Karpas-422 (cell line): ENCODE results near the gene MGAT3. TPM values are rescaled to one million over a fixed set of nuclear protein-coding genes. Genes with fewer than 3 reads are reported as not detected.
A peak's percentile ranks its signal among the peaks of the same experiment; 100 is the strongest.

Experiments
- DNase-seq: peaks from one replicate; pipeline ENCODE4 v3.0.0-alpha.2; 2015
- H2AFZ ChIP-seq: fragments of 200-600 bp; sonication (generic); 2 replicates; pipeline ENCODE4 v1.6.1; 2014; ENCODE audit warnings: antibody characterized with exemption, low read length, mixed read lengths
- H3K27ac ChIP-seq: fragments of 200-600 bp; sonication (generic); 2 replicates; pipeline ENCODE4 v1.5.1; 2014; ENCODE audit warnings: mild to moderate bottlenecking, low read length, moderate library complexity
- H3K27me3 ChIP-seq: fragments of 200-600 bp; sonication (generic); 2 replicates; pipeline ENCODE4 v1.6.1; 2014; ENCODE audit warnings: low read length, mixed read lengths
- H3K36me3 ChIP-seq: fragments of 200-600 bp; sonication (generic); 2 replicates; pipeline ENCODE4 v1.6.1; 2014; ENCODE audit warnings: low read length, mixed read lengths; ENCODE audit not compliant: insufficient read depth
- H3K4me1 ChIP-seq: fragments of 200-600 bp; sonication (generic); 2 replicates; pipeline ENCODE4 v1.6.1; 2014; ENCODE audit warnings: mild to moderate bottlenecking, low read length, mixed read lengths
- H3K4me2 ChIP-seq: fragments of 200-600 bp; sonication (generic); 2 replicates; pipeline ENCODE4 v1.6.1; 2014; ENCODE audit warnings: low read length, low read depth, mild to moderate bottlenecking; ENCODE audit not compliant: poor library complexity, severe bottlenecking
- H3K4me3 ChIP-seq: fragments of 200-600 bp; sonication (generic); 2 replicates; pipeline ENCODE4 v1.5.1; 2014; ENCODE audit warnings: mild to moderate bottlenecking, antibody characterized with exemption, low read length, mixed read lengths
- H3K79me2 ChIP-seq: fragments of 200-600 bp; sonication (generic); 2 replicates; pipeline ENCODE4 v1.6.1; 2014; ENCODE audit warnings: mild to moderate bottlenecking, low read length, mixed read lengths
- H3K9ac ChIP-seq: fragments of 200-600 bp; sonication (generic); 2 replicates; pipeline ENCODE4 v1.6.0; 2014; ENCODE audit warnings: low read length
- H3K9me2 ChIP-seq: fragments of 200-600 bp; sonication (generic), shearing (Covaris generic); replicated peaks from 2 replicates; pipeline ENCODE4 v1.6.0; 2014; ENCODE audit warnings: mild to moderate bottlenecking, low read length, moderate library complexity; ENCODE audit not compliant: insufficient read depth
- H3K9me3 ChIP-seq: fragments of 300-700, 200-600 bp; sonication (generic); 2 replicates; pipeline ENCODE4 v1.6.1; 2014; ENCODE audit warnings: low read length, mixed read lengths
- H4K20me1 ChIP-seq: fragments of 200-600 bp; sonication (generic); 2 replicates; pipeline ENCODE4 v1.6.1; 2014; ENCODE audit warnings: mild to moderate bottlenecking, antibody characterized with exemption, low read length, low read depth; ENCODE audit not compliant: insufficient read depth
- total RNA-seq: library from RNA; depleted of rRNA; stranded (reverse); fragments of >200 nt; shearing (Covaris generic); gene quantifications from 2 replicates; pipeline ENCODE4 v1.2.3, GENCODE V29; 2014; ENCODE audit warnings: low replicate concordance

The MGAT3 gene
- total RNA-seq, 1 experiment from 2014 or later = 34.8 TPM

DNA sequence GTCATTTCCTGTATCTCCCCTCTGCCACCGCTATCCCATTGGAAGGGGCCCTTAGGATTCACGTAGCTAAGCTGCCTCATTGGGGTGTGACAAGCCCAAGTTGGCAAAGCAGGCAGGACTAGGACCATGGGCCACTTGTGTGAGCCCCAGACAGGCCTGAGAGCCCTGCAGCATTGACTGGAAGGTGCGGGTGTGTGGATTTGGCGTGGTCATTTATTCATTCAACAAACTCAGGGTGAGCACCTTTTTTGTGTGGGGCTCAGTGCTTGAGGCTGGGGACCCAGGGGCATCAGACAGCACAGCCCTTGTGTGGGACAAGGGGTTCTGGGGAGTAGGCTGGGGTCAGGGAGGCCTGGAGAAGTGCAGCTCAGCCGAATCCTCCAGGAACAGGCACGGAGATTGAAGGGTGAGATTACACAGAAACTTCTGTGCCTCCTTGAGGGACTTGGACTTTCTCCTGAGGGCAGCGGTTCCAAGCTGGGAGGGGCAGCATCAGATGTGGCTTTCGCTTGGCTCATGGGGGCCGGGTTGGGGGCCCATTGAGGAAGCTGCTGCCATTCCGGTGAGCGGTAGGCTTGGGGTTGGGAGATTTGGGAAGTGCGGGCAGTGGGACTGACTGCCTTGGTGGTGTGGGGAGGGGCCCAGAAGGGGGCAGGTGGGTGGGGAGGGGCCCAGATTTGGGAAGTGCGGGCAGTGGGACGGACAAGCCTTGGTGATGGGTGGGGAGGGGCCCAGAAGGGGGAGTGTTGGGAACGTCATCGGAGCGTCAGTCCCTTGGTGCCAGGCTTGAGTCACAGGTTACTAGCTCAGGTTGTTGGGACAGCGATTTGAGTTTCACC lies 11.9 kb downstream of the MGAT3 start:
- peaks cover 13% of the 10 kb centered on the region; the same call in 1 of the 2 replicates for H4K20me1 ChIP-seq
- H3K9ac ChIP-seq = peak overlapping the region; percentile 82
- no peaks in the 10 kb centered on the region for H3K27me3 ChIP-seq
- no peaks in the 10 kb centered on the region for H3K9me3 ChIP-seq
- DNase-seq = peak; percentile 66
- peak overlapping the region; percentile 49; the same call in 1 of the 2 replicates for H3K4me3 ChIP-seq
- H2AFZ ChIP-seq = no peak overlapping the region
- peaks cover 99% of the 10 kb centered on the region for H3K4me1 ChIP-seq
- no peaks in the 10 kb centered on the region for H3K9me2 ChIP-seq
- H3K36me3 ChIP-seq = no peaks in the 10 kb centered on the region
- peak overlapping the region; percentile 70 for H3K4me2 ChIP-seq
- peak overlapping the region; percentile 99 for H3K27ac ChIP-seq
- peaks cover 80% of the 10 kb centered on the region for H3K79me2 ChIP-seq

DNA sequence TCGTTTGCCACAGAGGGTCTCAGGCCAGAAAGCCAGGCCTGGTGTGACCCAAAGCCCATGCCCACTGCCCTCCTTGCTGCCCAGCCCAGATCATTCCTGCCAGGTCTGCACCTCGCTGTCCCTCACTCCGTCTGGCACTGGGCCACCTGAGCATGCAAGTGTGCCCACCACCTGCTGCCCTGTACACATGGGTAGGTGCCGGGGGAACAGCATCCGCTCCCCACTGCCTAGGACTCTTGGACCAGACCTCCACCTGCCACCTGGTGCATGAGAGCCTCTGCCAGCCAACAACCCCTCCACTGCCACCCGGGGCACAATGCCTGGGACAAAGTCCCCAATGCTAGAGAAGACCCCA lies 12.5 kb downstream of the MGAT3 start:
- peaks cover 86% of the 10 kb centered on the region for H3K79me2 ChIP-seq
- H3K36me3 ChIP-seq = no peaks in the 10 kb centered on the region
- H3K4me1 ChIP-seq = peaks cover 99% of the 10 kb centered on the region
- peak overlapping the region; percentile 82 for H3K9ac ChIP-seq
- peak overlapping the region; percentile 99 for H3K27ac ChIP-seq
- H3K9me3 ChIP-seq = no peaks in the 10 kb centered on the region
- H4K20me1 ChIP-seq = peaks cover 17% of the 10 kb centered on the region; the same call in 1 of the 2 replicates
- DNase-seq = no peak
- H3K4me3 ChIP-seq = peak overlapping the region; percentile 49; the same call in 1 of the 2 replicates
- peak overlapping the region; percentile 70 for H3K4me2 ChIP-seq
- H3K9me2 ChIP-seq = no peaks in the 10 kb centered on the region
- H2AFZ ChIP-seq = no peak overlapping the region
- no peaks in the 10 kb centered on the region for H3K27me3 ChIP-seq

DNA sequence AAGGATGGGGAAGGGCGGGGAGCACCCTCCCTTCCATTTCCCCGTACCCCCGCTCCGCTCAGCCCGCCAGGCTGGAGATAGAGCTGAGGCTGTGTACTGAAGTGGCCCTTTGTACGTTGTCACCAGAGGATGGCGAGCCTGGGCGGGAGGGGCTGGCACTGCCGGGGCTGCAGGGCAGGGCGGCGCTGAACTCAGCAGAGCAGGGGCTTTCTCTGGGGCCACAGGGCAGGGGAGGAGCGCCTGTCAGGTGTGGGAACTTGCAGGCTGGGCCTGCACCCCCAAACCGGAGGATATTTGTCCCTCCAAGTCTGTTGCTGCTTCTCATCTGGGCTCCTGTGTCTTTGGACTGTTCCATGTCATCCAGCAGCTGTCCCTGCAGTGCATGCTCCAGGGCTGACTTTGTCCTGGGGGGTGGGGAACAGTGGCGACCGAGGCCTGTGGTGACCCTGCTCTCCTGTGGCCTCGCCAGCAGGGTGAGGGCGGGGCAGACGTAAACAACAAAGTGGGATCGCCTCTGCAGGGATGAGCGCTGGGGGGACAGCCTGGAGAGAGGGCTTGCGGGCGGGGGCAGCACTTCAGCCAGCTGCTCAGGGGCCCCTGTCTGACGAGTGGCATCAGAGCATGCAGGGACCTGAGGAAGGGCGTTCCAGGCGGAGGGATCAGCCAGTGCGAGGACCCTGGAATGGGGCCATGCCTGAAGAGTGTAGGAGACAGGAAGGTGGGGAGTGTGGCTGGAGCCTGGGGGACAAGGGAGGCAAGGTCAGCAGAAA lies 13.1 kb downstream of the MGAT3 start:
- Histone ChIP-seq H4K20me1 (peaks cover 23% of the 10 kb centered on the region; the same call in 1 of the 2 replicates), H3K9me2 (no peaks in the 10 kb centered on the region), H3K27me3 (no peaks in the 10 kb centered on the region), H3K27ac (peak overlapping the region; percentile 99), H2AFZ (no peak overlapping the region), H3K79me2 (peaks cover 91% of the 10 kb centered on the region), H3K4me2 (peak overlapping the region; percentile 70), H3K36me3 (peaks cover 5% of the 10 kb centered on the region), H3K9me3 (no peaks in the 10 kb centered on the region), H3K4me3 (peak overlapping the region; percentile 49; the same call in 1 of the 2 replicates), H3K9ac (peak overlapping the region; percentile 82), H3K4me1 (peaks cover 99% of the 10 kb centered on the region)
- DNase-seq = peak; percentile 78

DNA sequence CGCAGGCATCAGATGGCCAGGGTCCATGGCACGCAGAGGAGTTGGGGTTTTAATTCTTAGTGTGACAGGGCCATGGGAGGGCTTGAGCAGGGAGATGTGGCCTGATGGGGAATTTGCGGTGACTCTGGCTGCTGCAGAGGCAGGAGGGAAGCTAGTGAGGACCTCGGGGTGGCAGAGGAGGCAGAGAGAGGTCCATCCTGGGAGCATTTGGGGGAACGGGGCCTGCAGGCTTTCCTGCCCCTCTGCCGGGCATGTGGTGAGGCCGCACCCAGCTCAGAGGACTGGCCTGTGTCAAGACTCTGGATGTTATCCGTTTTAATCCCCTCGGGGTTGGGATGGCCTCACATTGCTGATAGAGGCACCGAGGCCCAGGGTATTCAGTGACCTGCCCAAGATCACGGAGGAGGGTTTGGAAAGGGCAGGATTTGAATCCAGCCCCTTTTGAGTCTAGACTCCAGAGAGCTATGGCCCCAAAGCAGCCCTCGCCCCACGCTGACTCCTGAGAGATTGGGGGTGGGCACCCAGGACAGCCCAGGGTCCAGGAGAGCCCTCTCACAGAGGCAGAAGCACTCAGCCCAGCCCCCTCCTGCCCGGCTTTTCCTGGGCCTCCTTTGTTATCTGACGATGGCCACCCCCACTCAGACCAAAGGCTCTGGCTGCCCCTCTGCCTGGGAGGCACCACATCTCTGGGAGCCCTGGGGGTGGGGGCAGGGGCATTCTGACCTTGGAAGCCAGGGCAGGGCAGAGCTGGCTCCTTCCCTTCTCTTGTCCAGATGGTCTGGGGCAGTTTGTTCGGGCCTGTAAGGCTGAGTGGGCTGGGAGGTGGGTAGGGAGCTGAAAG lies 13.9 kb downstream of the MGAT3 start:
- H3K4me1 ChIP-seq = peaks cover 100% of the 10 kb centered on the region
- peaks cover 99% of the 10 kb centered on the region for H3K79me2 ChIP-seq
- H3K27ac ChIP-seq = peak overlapping the region; percentile 99
- peaks cover 29% of the 10 kb centered on the region for H4K20me1 ChIP-seq
- H3K27me3 ChIP-seq = no peaks in the 10 kb centered on the region
- H3K9me2 ChIP-seq = no peaks in the 10 kb centered on the region
- H3K36me3 ChIP-seq = peaks cover 6% of the 10 kb centered on the region
- no peak overlapping the region for H2AFZ ChIP-seq
- H3K4me2 ChIP-seq = peak overlapping the region; percentile 70
- H3K9me3 ChIP-seq = no peaks in the 10 kb centered on the region
- DNase-seq = peak; percentile 51
- H3K9ac ChIP-seq = peak overlapping the region; percentile 82
- H3K4me3 ChIP-seq = peak overlapping the region; percentile 49; the same call in 1 of the 2 replicates

DNA sequence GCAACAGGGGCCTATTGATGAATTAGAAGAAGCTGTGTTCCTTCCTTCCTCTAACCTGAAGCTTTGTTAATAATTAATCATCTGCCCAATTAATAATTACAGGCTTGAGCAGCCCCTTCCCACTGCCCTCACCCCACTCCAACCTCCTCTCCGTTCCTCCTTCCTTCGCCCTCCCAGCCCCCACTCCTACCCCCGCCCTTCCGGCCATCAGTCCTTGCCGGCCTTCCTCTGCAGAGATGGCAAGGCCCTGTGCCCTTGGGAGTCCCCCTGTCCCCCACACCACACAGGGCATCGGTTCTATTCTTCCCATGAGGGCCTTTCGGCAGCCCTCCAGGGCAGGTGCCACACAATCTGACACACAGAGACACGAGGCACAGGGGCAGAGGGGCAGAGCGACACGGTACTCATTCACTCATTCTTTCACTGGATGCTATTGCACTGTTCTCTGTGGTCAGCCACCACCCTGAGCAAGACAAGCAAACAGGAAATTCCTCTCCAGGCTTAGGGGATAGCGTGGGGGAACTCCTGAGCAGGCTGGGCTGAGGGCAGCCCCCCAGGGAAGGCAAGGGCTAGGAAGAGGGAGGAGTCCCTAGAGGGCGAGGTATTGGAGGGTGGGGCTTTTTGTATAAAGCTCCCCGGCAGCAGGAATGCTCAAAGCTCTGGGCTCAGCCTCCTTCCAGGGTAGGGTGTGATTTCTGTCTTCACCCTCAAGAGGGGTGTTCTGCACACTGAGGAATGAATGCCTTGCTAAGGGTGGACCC lies 14.7 kb downstream of the MGAT3 start:
- peaks cover 38% of the 10 kb centered on the region for H4K20me1 ChIP-seq
- H3K9me2 ChIP-seq = no peaks in the 10 kb centered on the region
- no peaks in the 10 kb centered on the region for H3K27me3 ChIP-seq
- H3K4me1 ChIP-seq = peaks cover 98% of the 10 kb centered on the region
- H3K79me2 ChIP-seq = peaks cover 100% of the 10 kb centered on the region
- H3K4me2 ChIP-seq = peak overlapping the region; percentile 70
- DNase-seq = peak; percentile 65
- H2AFZ ChIP-seq = no peak overlapping the region
- peak overlapping the region; percentile 99 for H3K27ac ChIP-seq
- H3K9me3 ChIP-seq = no peaks in the 10 kb centered on the region
- peak overlapping the region; percentile 49 for H3K4me3 ChIP-seq
- H3K36me3 ChIP-seq = peaks cover 15% of the 10 kb centered on the region
- H3K9ac ChIP-seq = peak overlapping the region; percentile 82

DNA sequence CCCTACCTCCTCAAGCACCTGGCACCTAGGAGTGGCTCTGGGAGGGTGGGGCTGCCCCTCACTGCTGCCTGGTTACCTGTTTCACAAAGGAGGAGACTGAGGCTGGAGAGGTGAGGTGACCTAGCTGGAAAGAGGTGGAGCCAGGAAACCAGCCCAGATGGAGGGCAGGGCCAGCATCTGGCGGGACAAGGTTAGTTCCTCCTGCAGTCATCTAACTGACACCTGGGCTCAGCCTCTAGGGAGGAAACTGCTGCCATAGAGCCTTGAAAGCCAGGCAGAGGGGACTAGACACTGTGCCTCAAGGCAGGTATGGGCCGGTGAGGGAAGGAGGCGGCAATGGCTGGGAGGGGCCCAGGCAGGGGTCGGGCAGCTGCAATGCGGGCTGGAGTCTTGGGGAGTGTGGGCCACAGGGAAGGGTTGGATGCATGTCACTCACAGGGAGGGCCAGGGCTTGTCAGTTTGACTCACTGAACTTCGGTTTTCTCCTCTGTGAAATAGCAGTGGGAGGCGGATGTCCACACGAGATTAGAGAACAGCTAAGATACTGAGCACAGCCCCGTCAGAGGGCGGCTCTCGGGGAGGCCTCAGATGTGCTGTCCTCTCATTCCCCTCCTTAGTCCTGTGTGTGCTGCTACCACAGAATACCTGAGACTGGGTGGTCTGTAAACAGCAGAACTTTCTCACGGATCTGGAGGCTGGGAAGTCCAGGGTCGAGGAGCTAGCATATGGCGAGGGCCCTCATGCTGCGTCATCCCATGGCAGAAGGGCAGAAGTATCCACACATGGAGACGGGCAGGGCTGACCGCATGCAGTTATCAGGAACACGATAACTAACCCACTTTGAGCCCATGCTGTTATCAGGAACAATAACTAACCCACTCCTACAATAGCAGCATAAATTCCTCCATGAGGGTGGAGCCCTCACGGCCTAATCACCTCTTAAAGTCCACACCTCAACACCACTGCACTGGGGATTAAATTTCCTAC lies 16.1 kb downstream of the MGAT3 start:
- H3K36me3 ChIP-seq = peaks cover 28% of the 10 kb centered on the region
- H2AFZ ChIP-seq = no peak overlapping the region
- peaks cover 100% of the 10 kb centered on the region for H3K79me2 ChIP-seq
- H3K4me1 ChIP-seq = peaks cover 85% of the 10 kb centered on the region
- peaks cover 51% of the 10 kb centered on the region for H4K20me1 ChIP-seq
- no peaks in the 10 kb centered on the region for H3K9me2 ChIP-seq
- DNase-seq = peak; percentile 86
- peak overlapping the region; percentile 70 for H3K4me2 ChIP-seq
- H3K9me3 ChIP-seq = no peaks in the 10 kb centered on the region
- H3K27ac ChIP-seq = peak overlapping the region; percentile 99
- H3K4me3 ChIP-seq = peak overlapping the region; percentile 34; the same call in 1 of the 2 replicates
- peak overlapping the region; percentile 82 for H3K9ac ChIP-seq
- no peaks in the 10 kb centered on the region for H3K27me3 ChIP-seq
